Activated CD4-positive, alpha-beta T cell treated with anti-CD3 and anti-CD28 coated beads, Interleukin-2, amount 10 ng/mL, durations not matched to agents 24 days and 14 days (primary cell): ENCODE data around the gene LRRC52. TPM values are rescaled to one million over a fixed set of nuclear protein-coding genes. Genes with fewer than 3 reads are reported as not detected.

Experiments used
- DNase-seq: peaks from one replicate; pipeline ENCODE4 v3.0.0; 2022
- H3K27ac Mint-ChIP-seq: one replicate; pipeline ENCODE4 v1.8.0; 2022; ENCODE audit warnings: mild to moderate bottlenecking, mixed read lengths
- H3K27me3 Mint-ChIP-seq: one replicate; pipeline ENCODE4 v1.8.0; 2022; ENCODE audit warnings: mixed read lengths
- H3K36me3 Mint-ChIP-seq: one replicate; pipeline ENCODE4 v1.8.0; 2022; ENCODE audit warnings: low read depth, mild to moderate bottlenecking, mixed read lengths
- H3K4me1 Mint-ChIP-seq: one replicate; pipeline ENCODE4 v1.8.0; 2021; ENCODE audit warnings: mixed read lengths
- H3K4me3 Mint-ChIP-seq: one replicate; pipeline ENCODE4 v1.8.0; 2022; ENCODE audit warnings: mild to moderate bottlenecking, moderate library complexity, mixed read lengths
- H3K9me3 Mint-ChIP-seq: one replicate; pipeline ENCODE4 v1.8.0; 2021; ENCODE audit warnings: mixed read lengths
- intact Hi-C: fragments of 100-400 bp; cut with micrococcal nuclease; formaldehyde crosslinking; loops from one replicate; pipeline ENCODE4 v1.15.1; 2023
- total RNA-seq: library from RNA; stranded (reverse); gene quantifications from 2 replicates; pipeline ENCODE4 v1.2.3, GENCODE V29; 2022

Gene LRRC52
- total RNA-seq, 1 donor from 2014 or later: not detected

GRCh38 chr1:165524639-165525285 is 19.0 kb upstream of the LRRC52 start:
- DNase-seq: no peak
- Mint-ChIP-seq H3K27me3 (peaks cover 34% of the 10 kb centered on the region), H3K4me1 (no peaks in the 10 kb centered on the region), H3K36me3 (no peaks in the 10 kb centered on the region), H3K27ac (no peak overlapping the region), H3K9me3 (peaks cover 3% of the 10 kb centered on the region), H3K4me3 (no peak overlapping the region)
- intact Hi-C loops: no loop called here

- intact Hi-C loops: no loop called here
- Mint-ChIP-seq H3K4me3 (no peak overlapping the region), H3K4me1 (no peaks in the 10 kb centered on the region), H3K9me3 (no peaks in the 10 kb centered on the region), H3K27me3 (peaks cover 37% of the 10 kb centered on the region), H3K36me3 (no peaks in the 10 kb centered on the region), H3K27ac (no peak overlapping the region)
- no peak for DNase-seq
These were observed 18.1 kb upstream of the LRRC52 start for GRCh38 chr1:165525708-165526107.

GRCh38 chr1:165527251-165528007 is 16.4 kb upstream of the LRRC52 start:
- Mint-ChIP-seq H3K4me1 (no peaks in the 10 kb centered on the region), H3K4me3 (no peak overlapping the region), H3K36me3 (no peaks in the 10 kb centered on the region), H3K27me3 (peaks cover 34% of the 10 kb centered on the region), H3K9me3 (no peaks in the 10 kb centered on the region), H3K27ac (no peak overlapping the region)
- DNase-seq: no peak
- intact Hi-C loops: no loop called here

GRCh38 chr1:165531021-165531420 is 12.8 kb upstream of the LRRC52 start:
- DNase-seq: no peak
- Mint-ChIP-seq H3K9me3 (no peaks in the 10 kb centered on the region), H3K27me3 (peaks cover 21% of the 10 kb centered on the region), H3K4me3 (no peak overlapping the region), H3K36me3 (no peaks in the 10 kb centered on the region), H3K4me1 (no peaks in the 10 kb centered on the region), H3K27ac (no peak overlapping the region)
- intact Hi-C loops: no loop called here

GRCh38 chr1:165532053-165532452 is 11.7 kb upstream of the LRRC52 start:
- Mint-ChIP-seq H3K27me3 (peaks cover 18% of the 10 kb centered on the region), H3K9me3 (no peaks in the 10 kb centered on the region), H3K36me3 (no peaks in the 10 kb centered on the region), H3K4me1 (no peaks in the 10 kb centered on the region), H3K4me3 (no peak overlapping the region), H3K27ac (no peak overlapping the region)
- no peak for DNase-seq
- intact Hi-C loops: no loop called here

GRCh38 chr1:165533254-165533653 is 10.5 kb upstream of the LRRC52 start:
- intact Hi-C loops: no loop called here
- no peaks in the 10 kb centered on the region for H3K4me1 Mint-ChIP-seq
- no peak overlapping the region for H3K4me3 Mint-ChIP-seq
- H3K27me3 Mint-ChIP-seq: peaks cover 14% of the 10 kb centered on the region
- no peak for DNase-seq
- no peak overlapping the region for H3K27ac Mint-ChIP-seq
- H3K36me3 Mint-ChIP-seq: no peaks in the 10 kb centered on the region
- no peaks in the 10 kb centered on the region for H3K9me3 Mint-ChIP-seq

- no peak for DNase-seq
- no peaks in the 10 kb centered on the region for H3K4me1 Mint-ChIP-seq
- H3K9me3 Mint-ChIP-seq: no peaks in the 10 kb centered on the region
- H3K4me3 Mint-ChIP-seq: no peak overlapping the region
- H3K27me3 Mint-ChIP-seq: peaks cover 24% of the 10 kb centered on the region
- no peak overlapping the region for H3K27ac Mint-ChIP-seq
- intact Hi-C loops: no loop called here
- H3K36me3 Mint-ChIP-seq: no peaks in the 10 kb centered on the region
These were observed 7.8 kb upstream of the LRRC52 start for GRCh38 chr1:165536016-165536415.

- Mint-ChIP-seq H3K27ac (no peak overlapping the region), H3K4me3 (no peak overlapping the region), H3K9me3 (no peaks in the 10 kb centered on the region), H3K36me3 (no peaks in the 10 kb centered on the region), H3K27me3 (peaks cover 23% of the 10 kb centered on the region), H3K4me1 (no peaks in the 10 kb centered on the region)
- DNase-seq: no peak
- intact Hi-C loops: no loop called here
These were observed 6.3 kb upstream of the LRRC52 start for GRCh38 chr1:165537356-165538109.

GRCh38 chr1:165539306-165539705 is 4.5 kb upstream of the LRRC52 start:
- H3K4me3 Mint-ChIP-seq: no peak overlapping the region
- no peak for DNase-seq
- H3K36me3 Mint-ChIP-seq: no peaks in the 10 kb centered on the region
- H3K4me1 Mint-ChIP-seq: no peaks in the 10 kb centered on the region
- peaks cover 30% of the 10 kb centered on the region for H3K27me3 Mint-ChIP-seq
- no peaks in the 10 kb centered on the region for H3K9me3 Mint-ChIP-seq
- intact Hi-C loops: no loop called here
- H3K27ac Mint-ChIP-seq: no peak overlapping the region

- Mint-ChIP-seq H3K27me3 (peaks cover 35% of the 10 kb centered on the region), H3K4me3 (no peak overlapping the region), H3K36me3 (no peaks in the 10 kb centered on the region), H3K4me1 (no peaks in the 10 kb centered on the region), H3K9me3 (no peaks in the 10 kb centered on the region), H3K27ac (no peak overlapping the region)
- intact Hi-C loops: no loop called here
- DNase-seq: no peak
These were observed 3.9 kb upstream of the LRRC52 start for GRCh38 chr1:165539908-165540307.

- no peak overlapping the region for H3K4me3 Mint-ChIP-seq
- H3K27ac Mint-ChIP-seq: no peak overlapping the region
- no peaks in the 10 kb centered on the region for H3K36me3 Mint-ChIP-seq
- no peaks in the 10 kb centered on the region for H3K4me1 Mint-ChIP-seq
- intact Hi-C loops: no loop called here
- no peaks in the 10 kb centered on the region for H3K9me3 Mint-ChIP-seq
- DNase-seq: no peak
- H3K27me3 Mint-ChIP-seq: peaks cover 46% of the 10 kb centered on the region
These were observed 1.7 kb upstream of the LRRC52 start for GRCh38 chr1:165542015-165542631.

GRCh38 chr1:165542647-165543046 is 1.2 kb upstream of the LRRC52 start:
- Mint-ChIP-seq H3K4me3 (no peak overlapping the region), H3K27me3 (peaks cover 44% of the 10 kb centered on the region), H3K4me1 (no peaks in the 10 kb centered on the region), H3K27ac (no peak overlapping the region), H3K9me3 (no peaks in the 10 kb centered on the region), H3K36me3 (no peaks in the 10 kb centered on the region)
- intact Hi-C loops: no loop called here
- DNase-seq: no peak

- no peaks in the 10 kb centered on the region for H3K36me3 Mint-ChIP-seq
- H3K27me3 Mint-ChIP-seq: peaks cover 40% of the 10 kb centered on the region
- H3K9me3 Mint-ChIP-seq: no peaks in the 10 kb centered on the region
- no peak for DNase-seq
- H3K4me1 Mint-ChIP-seq: no peaks in the 10 kb centered on the region
- no peak overlapping the region for H3K4me3 Mint-ChIP-seq
- H3K27ac Mint-ChIP-seq: no peak overlapping the region
- intact Hi-C loops: no loop called here
These were observed 1.2 kb downstream of the LRRC52 start for GRCh38 chr1:165544996-165545395.

- peaks cover 37% of the 10 kb centered on the region for H3K27me3 Mint-ChIP-seq
- H3K4me3 Mint-ChIP-seq: no peak overlapping the region
- H3K9me3 Mint-ChIP-seq: no peaks in the 10 kb centered on the region
- no peak for DNase-seq
- H3K4me1 Mint-ChIP-seq: no peaks in the 10 kb centered on the region
- intact Hi-C loops: no loop called here
- no peaks in the 10 kb centered on the region for H3K36me3 Mint-ChIP-seq
- no peak overlapping the region for H3K27ac Mint-ChIP-seq
These were observed 2.2 kb downstream of the LRRC52 start for GRCh38 chr1:165545974-165546373.
